H1 (cell line): ENCODE measurements around the gene OMA1. TPM values are rescaled to one million over a fixed set of nuclear protein-coding genes. Genes with fewer than 3 reads are reported as not detected.

ENCODE experiments used
- CHD2 ChIP-seq: IDR thresholded peaks from 2 replicates; pipeline ENCODE4 v1.6.1; 2012; ENCODE audit warnings: low read length, improper control_type of control experiment
- CHD7 ChIP-seq: fragments of 300-600 bp; sonication (generic); IDR thresholded peaks from 2 replicates; pipeline ENCODE4 v1.7.1; 2012; ENCODE audit warnings: low read length, moderate library complexity, mild to moderate bottlenecking, inconsistent platforms; ENCODE audit not compliant: insufficient replicate concordance
- EZH2 ChIP-seq: fragments of 200-600 bp; sonication (generic); IDR thresholded peaks from 2 replicates; pipeline ENCODE4 v1.7.1; 2012; ENCODE audit warnings: low read depth, mild to moderate bottlenecking, moderate library complexity, low read length, inconsistent platforms; ENCODE audit not compliant: severe bottlenecking
- GABPA ChIP-seq: IDR thresholded peaks from 2 replicates; pipeline ENCODE4 v1.6.1; 2011; ENCODE audit warnings: mild to moderate bottlenecking, low read length, moderate library complexity, borderline replicate concordance; ENCODE audit not compliant: insufficient read depth
- HDAC2 ChIP-seq, 2 experiments: fragments of 300-600 bp in 1 of 2; sonication (generic) in 1 of 2; IDR thresholded peaks; 2 replicates each; pipeline ENCODE4 v1.6.1; 2011 to 2012; ENCODE audit warnings: low read depth in 2 of 2, low read length in 2 of 2, mild to moderate bottlenecking in 2 of 2, moderate library complexity in 2 of 2, borderline replicate concordance in 1 of 2, inconsistent platforms in 1 of 2
- MAX ChIP-seq: IDR thresholded peaks from 2 replicates; pipeline ENCODE4 v1.6.1; 2012; ENCODE audit warnings: inconsistent platforms
- SRF ChIP-seq: IDR thresholded peaks from 2 replicates; pipeline ENCODE4 v1.6.1; 2011; ENCODE audit warnings: mild to moderate bottlenecking, low read depth, low read length, moderate library complexity
- TBP ChIP-seq: IDR thresholded peaks from 2 replicates; pipeline ENCODE4 v1.6.1; 2011; ENCODE audit warnings: low read depth, low read length, improper control_type of control experiment
- ZNF274 ChIP-seq: IDR thresholded peaks from 2 replicates; pipeline ENCODE4 v1.7.0; 2012; ENCODE audit warnings: low read length, borderline replicate concordance; ENCODE audit errors: extremely low read depth
- polyA plus RNA-seq, 7 experiments: library from polyadenylated mRNA; depleted of rRNA in 3 of 7; stranded (reverse) in 5 of 7; unstranded in 2 of 7; fragments of >200 nt in 5 of 7; fragments of 200-250 nt in 2 of 7; gene quantifications; 1 replicate in 5 of 7; 2 replicates in 1 of 7; 4 replicates in 1 of 7; pipeline versions ENCODE4 v1.2.1 to v1.2.3, GENCODE V29; 2011 to 2013; ENCODE audit warnings: missing spikeins in 2 of 7, mixed read lengths in 2 of 7
- total RNA-seq: library from RNA; stranded (reverse); fragmentation: NEBNext Ultra II Directional; extraction: Animal tissue kit (Norgen Biotek cat#: 25700); gene quantifications from 2 replicates; pipeline ENCODE4 v1.2.1, GENCODE V29; 2021

OMA1 gene
- total and polyA plus RNA-seq, 2 of the 8 experiments (the other 6 are each of a cell fraction or from before 2014, with no cell fraction given) = 7.7 to 11.7 TPM

GRCh38 chr1:58434607-58435006 lies 111.9 kb downstream of the OMA1 start (continued):
- TF ChIP-seq CHD7 (no peak), HDAC2 (IDR thresholded peaks at IDR 0.05; ENCODE audit: borderline replicate concordance in 1 of 2, low read depth in 2 of 2, low read length in 2 of 2) (no peak), CHD2 (no peak), EZH2 (no peak), SRF (no peak), GABPA (no peak), MAX (no peak), TBP (no peak), ZNF274 (no peak)
- TF ChIP-seq, all 59 proteins: peak for 0
